ENCODE results near the gene ELOVL1.
"Not testable (repeated sequence)": the region's sequence is repeated elsewhere in the genome, so short reads cannot be mapped to it uniquely, and the experiment has no call there.

Gene ELOVL1
- total RNA-seq: 13.5 to 22.7 (median 20.9) reads per million in 4 donors

DNA sequence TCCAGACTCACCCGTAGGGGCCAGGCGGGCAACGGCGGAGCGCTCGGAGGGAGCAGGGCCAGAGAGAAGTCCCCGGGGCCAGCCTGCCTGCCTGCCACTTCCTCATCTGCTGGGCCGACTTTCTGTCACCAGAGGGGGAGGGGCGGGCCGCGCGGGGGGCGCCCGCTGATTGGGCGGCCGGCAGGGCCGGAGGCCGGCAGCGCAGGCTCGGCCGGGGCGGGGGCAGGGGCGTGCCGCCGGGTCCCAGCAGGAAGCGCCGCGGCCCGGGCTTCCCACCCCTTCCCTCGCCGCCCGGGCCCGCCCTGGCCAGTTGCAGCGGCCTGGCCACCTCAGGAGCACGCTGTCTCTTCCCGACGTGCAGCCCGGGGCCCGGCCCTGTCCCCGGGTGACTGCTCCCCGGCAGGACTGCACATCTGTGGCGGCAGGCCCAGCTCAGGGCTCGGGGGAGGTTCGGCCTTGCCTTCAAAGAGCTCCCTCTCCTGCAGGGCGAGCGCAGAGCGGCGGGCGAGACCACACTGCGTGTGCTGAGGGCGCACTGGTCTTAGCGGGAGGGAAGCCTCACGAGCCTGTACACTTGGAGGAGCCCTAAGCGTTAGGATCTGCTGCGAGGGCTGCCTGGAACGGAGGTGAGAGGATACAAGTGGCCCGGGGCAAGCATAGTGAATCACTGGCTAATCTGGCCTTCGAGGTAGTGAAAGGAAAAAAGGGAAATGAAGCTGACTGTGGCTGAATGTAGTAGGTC, at the start of gene ELOVL1:
Gene ELOVL1 (minus strand): TSS at position 108 of the 742 bp plus-strand sequence. CDS start 2,402 bp downstream, outside the sequence.
- peak; percentile 69 to 90 (median 73) for DNase-seq

GRCh38 chr1:43415901-43416300, 48.1 kb upstream of the ELOVL1 start:
- DNase-seq: no peak

DNA sequence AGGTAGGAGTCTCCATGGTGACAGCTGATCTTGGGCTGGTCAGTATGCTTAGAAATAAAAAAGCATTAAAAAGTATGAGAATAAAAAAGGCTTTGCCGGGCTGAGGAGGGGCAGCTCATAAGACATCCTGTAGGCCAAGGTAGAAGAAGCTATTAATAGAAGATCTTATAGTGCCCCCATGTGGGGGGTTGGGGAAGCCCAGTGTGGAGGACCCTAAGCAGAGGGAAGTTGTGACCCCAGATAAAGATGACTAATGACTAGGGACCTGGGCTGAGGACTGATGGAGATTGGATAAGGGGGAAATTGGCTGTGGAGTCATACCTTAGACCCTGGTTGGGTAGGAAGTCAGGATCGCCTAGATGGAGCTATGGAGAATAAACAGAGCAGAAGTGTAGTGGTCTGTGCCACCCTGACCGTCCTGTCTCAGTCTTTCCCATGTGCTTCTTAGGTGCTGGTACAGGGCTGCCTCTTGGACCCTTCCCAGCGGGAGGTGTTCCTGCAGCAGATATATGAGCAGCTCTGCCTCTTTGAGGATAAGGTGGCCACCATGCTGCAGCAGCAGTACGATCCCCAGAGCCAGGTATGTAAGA, 46.9 kb upstream of the ELOVL1 start:
- DNase-seq: peak; percentile 27 to 64 (median 47)

- not testable (repeated sequence) for DNase-seq
These were observed 45.6 kb upstream of the ELOVL1 start for GRCh38 chr1:43413426-43413825.

DNA sequence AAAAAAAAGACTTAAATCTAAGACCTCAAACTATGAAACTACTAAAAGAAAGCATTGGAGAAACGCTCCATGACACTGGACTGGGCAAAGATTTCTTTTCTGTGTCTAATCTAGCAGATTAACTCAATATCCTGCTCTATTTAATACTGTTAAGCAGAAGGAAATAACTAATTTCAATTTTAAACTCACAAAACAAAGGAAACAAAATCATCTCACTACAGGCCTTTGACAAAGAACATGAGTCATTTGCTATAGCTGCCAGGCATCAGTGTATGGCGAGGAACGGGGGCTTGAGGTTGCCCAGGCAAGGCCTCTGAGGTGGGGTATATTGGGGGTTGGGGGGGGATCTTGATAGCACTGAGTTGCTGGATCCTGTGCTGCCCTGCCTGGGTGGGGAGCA, 42.8 kb upstream of the ELOVL1 start:
- no peak for DNase-seq

- DNase-seq: no peak
These were observed 38.0 kb upstream of the ELOVL1 start for GRCh38 chr1:43405876-43406234.

DNA sequence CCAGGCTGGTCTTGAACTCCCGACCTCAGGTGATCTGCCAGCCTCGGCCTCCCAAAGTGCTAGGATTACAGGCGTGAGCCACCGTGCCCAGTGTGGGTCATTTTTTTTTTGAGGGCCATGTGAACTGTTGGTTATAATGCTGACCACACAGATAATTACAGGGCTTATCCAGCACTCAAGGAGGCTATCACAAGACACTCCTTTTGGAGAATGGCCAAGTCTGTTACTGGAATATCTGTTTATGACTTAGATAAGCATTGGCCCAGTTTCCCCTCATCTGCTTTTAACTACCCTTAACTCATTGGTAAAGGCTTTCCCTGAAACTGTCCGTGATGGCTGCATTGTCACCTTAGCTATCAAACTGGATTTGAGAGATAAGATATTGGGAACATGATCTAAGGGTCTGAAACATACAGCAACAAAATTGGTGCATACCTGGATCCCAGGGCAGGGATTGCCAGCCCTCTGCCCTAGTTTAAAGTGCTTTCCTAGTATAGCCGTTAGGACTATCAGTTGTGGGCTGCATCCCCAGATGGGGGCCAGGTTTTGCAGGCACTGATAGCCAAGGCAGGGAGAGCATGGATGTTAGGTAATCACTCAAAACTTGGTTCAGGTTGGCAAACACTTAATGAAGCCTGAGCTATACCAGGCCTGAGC, 37.5 kb upstream of the ELOVL1 start:
- DNase-seq: no peak

DNA sequence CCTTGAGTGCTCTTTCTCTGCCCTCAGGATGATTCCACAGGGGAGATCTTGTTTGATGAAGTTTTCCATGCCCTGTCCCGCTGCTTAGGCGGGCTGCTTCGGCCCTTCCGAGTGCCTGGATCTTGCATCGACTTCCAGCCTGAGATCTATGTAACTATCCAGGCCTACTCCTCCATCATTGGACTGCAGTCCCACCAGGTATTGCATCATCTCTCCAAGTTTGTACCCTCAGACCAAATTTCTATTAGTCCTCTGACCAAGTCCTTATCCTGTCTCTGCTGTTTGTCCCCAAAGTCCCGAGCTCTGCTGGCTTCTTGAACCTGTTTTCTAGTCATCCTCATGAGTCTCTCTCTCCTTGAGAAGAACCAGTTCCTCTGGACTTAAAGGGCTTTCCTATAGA, 36.5 kb upstream of the ELOVL1 start:
- DNase-seq: no peak

DNA sequence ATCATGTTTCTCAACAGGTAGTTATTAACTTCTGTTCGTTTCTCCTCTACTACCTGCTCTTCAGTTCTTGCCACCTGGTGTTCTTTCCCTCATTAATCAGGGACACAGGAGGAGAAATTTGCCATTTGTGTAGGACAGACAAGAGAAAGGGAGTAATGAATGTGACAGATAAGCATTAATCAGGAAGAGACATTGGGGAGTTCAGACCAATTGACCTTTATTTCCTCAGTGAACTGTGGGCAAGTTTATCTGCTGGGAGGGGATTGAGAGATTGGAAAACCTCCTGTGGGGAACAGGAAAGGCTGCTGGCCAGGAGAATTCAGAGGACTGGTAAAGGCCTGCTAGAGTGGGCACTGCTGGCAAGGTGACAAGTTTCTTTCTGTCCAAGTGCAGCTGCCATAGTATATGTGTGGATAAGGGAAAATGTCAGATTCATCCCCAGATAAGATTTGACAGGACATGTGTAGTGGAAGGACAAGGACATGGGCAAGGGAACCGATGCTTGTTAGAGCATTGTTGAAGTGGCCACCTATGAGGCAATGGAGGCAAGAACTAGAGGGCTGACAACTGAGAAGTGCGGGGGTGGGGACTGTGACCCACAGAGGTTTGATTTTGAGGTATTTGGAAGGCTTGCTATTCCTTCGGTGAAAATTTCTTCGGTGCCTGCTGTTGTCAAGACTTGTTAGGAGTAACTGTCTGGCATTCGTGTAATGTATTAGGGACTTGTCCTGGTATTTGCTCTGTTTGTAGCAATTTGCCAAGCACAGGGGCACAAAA, 34.5 kb upstream of the ELOVL1 start:
- no peak for DNase-seq

GRCh38 chr1:43400441-43400840, 32.6 kb upstream of the ELOVL1 start:
- not testable (repeated sequence) for DNase-seq

DNA sequence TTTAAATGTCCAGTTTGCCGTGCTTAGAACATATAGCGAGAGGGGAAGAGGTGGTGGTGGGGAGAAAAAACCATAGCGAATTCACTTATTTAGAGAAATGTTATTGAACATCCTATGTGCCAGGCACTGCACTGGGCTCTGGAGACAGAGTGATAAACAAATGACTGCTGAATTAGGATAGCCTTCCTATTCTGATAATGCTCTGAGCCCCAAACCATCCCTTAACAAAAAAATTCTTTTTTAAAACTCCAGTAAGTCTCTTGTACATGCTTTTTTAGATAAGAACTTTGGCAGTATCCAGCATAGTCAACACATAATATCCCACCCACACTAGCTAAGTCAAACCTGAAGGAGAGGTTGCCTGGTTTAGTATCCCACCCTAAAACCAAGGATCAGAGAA, 30.4 kb upstream of the ELOVL1 start:
- no peak for DNase-seq

- DNase-seq: no peak
These were observed 28.2 kb upstream of the ELOVL1 start for GRCh38 chr1:43396059-43396458.

GRCh38 chr1:43395523-43395922, 27.7 kb upstream of the ELOVL1 start:
- no peak for DNase-seq

- DNase-seq: no peak
These were observed 24.9 kb upstream of the ELOVL1 start for GRCh38 chr1:43392702-43393101.

DNA sequence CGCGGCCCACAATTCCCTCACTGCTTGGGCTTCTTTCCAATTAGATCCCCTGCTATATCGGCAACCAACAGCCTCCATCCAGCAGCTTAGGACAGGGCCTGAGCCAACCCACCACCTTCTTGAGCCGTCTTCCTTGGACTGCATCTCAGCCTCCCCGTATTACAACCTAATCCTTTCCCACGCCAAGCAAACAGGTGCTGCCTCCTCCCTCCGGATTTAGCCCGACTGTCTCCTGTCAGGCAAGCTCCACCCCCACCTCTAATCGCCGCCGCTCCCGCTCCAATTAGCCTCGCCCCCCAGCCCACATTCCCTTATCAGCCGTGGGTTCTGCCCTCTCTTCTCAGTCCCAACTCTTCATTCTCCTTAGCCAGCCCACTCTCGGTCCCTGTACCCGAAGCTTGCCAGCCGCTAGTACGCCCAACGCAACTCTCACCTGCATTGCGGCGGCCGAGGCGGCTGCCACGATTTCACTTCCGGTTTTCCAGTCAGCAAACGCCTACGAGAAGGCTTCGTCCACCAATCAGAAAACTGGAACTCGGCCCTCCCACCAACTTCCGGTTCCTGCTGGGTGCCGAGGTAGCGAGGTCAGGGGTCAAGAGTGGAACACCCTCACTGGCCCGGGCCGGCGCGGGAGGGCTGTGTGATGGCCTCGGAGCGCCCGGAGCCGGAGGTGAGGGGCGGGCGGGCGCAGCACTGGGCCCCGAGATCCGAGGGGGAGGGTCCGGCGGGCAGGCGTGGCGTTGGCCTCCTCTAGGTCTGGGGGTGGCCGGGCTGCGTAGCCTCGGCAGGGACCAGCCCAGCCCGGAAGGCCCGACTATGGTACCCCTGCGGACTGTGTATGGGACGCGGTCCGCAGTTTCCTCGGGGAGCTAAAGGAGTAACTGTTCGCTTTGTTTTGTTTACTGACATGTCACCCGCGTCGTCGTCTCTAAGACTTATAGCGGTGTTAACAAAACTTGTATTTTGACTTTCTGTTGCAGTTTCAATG, 21.8 kb upstream of the ELOVL1 start, which contains the start of the genes MED8 and SZT2:
Gene MED8 (minus strand): TSS at position 475 of the 988 bp plus-strand sequence. CDS start 36 bp downstream, at position 439.
Gene SZT2 (plus strand): TSS at position 574 of the 988 bp plus-strand sequence. CDS start 70 bp downstream, at position 644.
- DNase-seq: peak; percentile 81 to 94 (median 89)

GRCh38 chr1:43388613-43389012, 20.8 kb upstream of the ELOVL1 start:
- DNase-seq: no peak

DNA sequence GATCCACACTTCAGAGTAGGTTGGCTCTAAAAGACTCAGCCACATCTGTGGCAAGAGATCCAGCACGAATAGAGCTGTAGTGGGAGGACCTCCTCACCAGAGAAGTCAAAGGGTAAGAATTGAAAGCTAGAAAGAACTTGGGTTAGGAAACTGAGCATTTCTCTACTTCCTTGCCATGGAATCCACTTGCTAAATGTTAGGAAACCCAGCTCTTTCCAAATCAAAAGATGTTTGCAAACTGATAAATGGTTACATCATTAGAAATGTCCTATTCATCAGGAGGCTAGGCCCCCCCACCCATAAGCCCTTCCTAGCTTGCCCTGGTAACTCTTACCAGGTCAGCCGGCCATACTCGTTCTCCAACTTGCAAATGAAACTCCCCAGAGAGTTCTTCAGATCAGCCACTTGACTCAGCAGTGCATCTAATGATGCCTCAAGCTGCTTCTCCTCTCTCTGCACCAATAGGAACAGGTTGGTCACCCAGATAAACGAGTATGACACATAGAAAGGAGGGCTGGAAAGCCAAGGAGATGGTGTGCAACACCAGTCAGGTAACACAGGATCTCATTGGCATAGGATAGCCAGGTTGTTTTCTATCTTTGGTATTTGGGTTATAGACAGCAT, 20.3 kb upstream of the ELOVL1 start:
- DNase-seq: no peak

- no peak for DNase-seq
These were observed 18.9 kb upstream of the ELOVL1 start for GRCh38 chr1:43386676-43387075.

DNA sequence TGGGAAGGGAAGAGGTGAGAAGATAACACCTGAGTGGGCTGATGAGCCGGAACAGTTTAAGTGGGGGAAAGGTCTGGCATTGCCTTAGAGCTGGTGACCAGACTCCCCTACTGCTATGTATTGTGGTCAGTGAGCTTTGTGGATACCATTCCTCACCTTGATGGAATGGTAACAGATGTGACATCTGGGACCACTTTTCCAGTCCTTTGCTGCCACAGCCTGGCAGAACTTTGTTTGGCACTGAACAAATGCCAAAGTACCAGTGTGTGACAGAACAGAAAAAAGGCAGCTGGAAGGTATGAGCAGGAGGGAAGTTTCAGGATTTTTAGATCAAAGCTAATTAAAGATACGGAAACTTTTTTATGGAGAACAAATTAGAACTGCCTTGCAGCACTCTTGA, 15.6 kb upstream of the ELOVL1 start:
- DNase-seq: no peak

- no peak for DNase-seq
These were observed 14.4 kb upstream of the ELOVL1 start for GRCh38 chr1:43382027-43382779.

All from T-helper 1 cell (primary cell).